Upper lobe of left lung (tissue), 4 donors: ENCODE measurements around the gene SNAI3.

Source experiments
- POLR2AphosphoS5 ChIP-seq, 2 donors: sonication (generic); formaldehyde crosslinking; IDR thresholded peaks; one replicate each; pipeline ENCODE4 v1.5.1; 2017; ENCODE audit warnings: antibody characterized with exemption in 2 of 2
- TF ChIP-seq, protein P1 (sequence below), 6 experiments: fragments of 450-650 bp in 4 of 6; fragments of 200-600 bp in 2 of 6; sonication (generic) in 2 of 6; IDR thresholded peaks; one replicate each; pipeline ENCODE4 v1.5.1; 2016 to 2019; ENCODE audit warnings: antibody characterized with exemption in 6 of 6

DNA sequence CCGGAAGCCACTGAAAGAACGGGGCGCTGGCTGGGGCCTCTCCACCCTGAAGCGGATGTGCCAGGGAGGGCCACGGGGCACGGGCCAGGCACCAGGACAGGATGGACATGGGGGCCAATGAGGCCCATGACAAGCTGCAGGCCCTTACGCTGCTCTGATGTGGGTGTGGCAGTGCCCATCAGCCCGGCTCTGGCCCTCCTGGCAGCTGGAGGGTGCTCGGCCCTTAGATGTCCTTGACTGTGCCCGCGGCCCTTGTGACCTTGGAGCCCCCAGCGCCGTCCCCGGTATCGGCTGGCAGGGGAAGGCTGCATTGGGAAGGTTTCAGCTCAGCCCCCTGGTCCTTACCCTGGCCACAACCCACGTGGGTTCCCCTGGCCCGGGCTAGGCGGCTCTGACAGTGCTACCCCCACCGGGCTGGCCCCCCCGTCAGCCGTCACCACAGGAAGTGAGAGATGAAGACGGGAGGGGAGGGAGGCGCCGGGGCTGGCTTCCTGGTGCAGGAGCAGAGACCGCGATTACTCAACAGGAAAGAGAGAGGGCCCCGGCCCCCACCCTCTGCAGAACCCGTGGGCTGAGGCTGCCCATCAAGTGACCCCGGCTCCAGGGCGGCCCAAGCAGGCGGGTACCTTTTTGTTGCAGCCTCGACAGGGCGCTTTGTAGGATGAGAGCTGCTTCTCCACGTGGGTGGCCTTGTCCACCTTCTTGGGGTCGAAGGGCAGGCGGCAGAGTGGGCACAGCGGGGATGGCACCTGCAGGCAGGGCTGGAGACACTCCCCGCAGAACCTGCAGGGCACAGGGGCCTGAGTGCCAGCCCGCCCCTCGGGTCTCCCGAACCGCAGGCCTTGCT lies 14.6 kb upstream of the SNAI3 start:
- peak; percentile 88 to 90 for TF ChIP-seq POLR2AphosphoS5 (IDR thresholded peaks at IDR 0.05)
- TF ChIP-seq, protein P1, sequence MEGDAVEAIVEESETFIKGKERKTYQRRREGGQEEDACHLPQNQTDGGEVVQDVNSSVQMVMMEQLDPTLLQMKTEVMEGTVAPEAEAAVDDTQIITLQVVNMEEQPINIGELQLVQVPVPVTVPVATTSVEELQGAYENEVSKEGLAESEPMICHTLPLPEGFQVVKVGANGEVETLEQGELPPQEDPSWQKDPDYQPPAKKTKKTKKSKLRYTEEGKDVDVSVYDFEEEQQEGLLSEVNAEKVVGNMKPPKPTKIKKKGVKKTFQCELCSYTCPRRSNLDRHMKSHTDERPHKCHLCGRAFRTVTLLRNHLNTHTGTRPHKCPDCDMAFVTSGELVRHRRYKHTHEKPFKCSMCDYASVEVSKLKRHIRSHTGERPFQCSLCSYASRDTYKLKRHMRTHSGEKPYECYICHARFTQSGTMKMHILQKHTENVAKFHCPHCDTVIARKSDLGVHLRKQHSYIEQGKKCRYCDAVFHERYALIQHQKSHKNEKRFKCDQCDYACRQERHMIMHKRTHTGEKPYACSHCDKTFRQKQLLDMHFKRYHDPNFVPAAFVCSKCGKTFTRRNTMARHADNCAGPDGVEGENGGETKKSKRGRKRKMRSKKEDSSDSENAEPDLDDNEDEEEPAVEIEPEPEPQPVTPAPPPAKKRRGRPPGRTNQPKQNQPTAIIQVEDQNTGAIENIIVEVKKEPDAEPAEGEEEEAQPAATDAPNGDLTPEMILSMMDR (IDR thresholded peaks at IDR 0.05) = no peak
